Glutamatergic neuron (in vitro differentiated cells): ENCODE results near the gene SYNGR3. TPM values are rescaled to one million over a fixed set of nuclear protein-coding genes. Genes with fewer than 3 reads are reported as not detected.
"Not testable (repeated sequence)": the region's sequence is repeated elsewhere in the genome, so short reads cannot be mapped to it uniquely, and the experiment has no call there.

Source experiments
- DNase-seq: peaks from one replicate; pipeline ENCODE4 v3.0.0; 2022
- H3K27ac Mint-ChIP-seq: one replicate; pipeline ENCODE4 v1.8.0; 2020; ENCODE audit warnings: mild to moderate bottlenecking, mixed read lengths, inconsistent platforms; ENCODE audit not compliant: unreplicated experiment
- H3K27me3 Mint-ChIP-seq: one replicate; pipeline ENCODE4 v1.8.0; 2020; ENCODE audit warnings: mild to moderate bottlenecking, moderate library complexity, mixed read lengths, inconsistent platforms; ENCODE audit not compliant: unreplicated experiment
- H3K36me3 Mint-ChIP-seq: one replicate; pipeline ENCODE4 v1.8.0; 2020; ENCODE audit warnings: mild to moderate bottlenecking, mixed read lengths, inconsistent platforms; ENCODE audit not compliant: unreplicated experiment
- H3K4me1 Mint-ChIP-seq: one replicate; pipeline ENCODE4 v1.8.0; 2020; ENCODE audit warnings: mild to moderate bottlenecking, low read depth, mixed read lengths, inconsistent platforms; ENCODE audit not compliant: unreplicated experiment
- H3K4me3 Mint-ChIP-seq: one replicate; pipeline ENCODE4 v1.8.0; 2020; ENCODE audit warnings: mild to moderate bottlenecking, mixed read lengths, inconsistent platforms; ENCODE audit not compliant: unreplicated experiment
- H3K9me3 Mint-ChIP-seq: one replicate; pipeline ENCODE4 v1.8.0; 2020; ENCODE audit warnings: mild to moderate bottlenecking, moderate library complexity, mixed read lengths, inconsistent platforms; ENCODE audit not compliant: unreplicated experiment
- CTCF ChIP-seq: fragments of 200-600 bp; sonication (generic); IDR thresholded peaks from one replicate; pipeline ENCODE4 v1.5.0; 2021; ENCODE audit not compliant: partially characterized antibody, unreplicated experiment
- total RNA-seq: library from RNA; stranded (reverse); fragmentation: NEBNext Ultra II Directional; extraction: Animal tissue kit (Norgen Biotek cat#: 25700); gene quantifications from one replicate; pipeline ENCODE4 v1.2.1, GENCODE V29; 2021; ENCODE audit not compliant: unreplicated experiment

The SYNGR3 gene
- total RNA-seq, 1 donor from 2014 or later: 45.7 TPM

- H3K9me3 Mint-ChIP-seq: peaks cover 3% of the 10 kb centered on the region
- peaks cover 3% of the 10 kb centered on the region for H3K27me3 Mint-ChIP-seq
- no peak overlapping the region for H3K4me3 Mint-ChIP-seq
- no peak for DNase-seq
- H3K36me3 Mint-ChIP-seq: no peaks in the 10 kb centered on the region
- no peak overlapping the region for H3K27ac Mint-ChIP-seq
- peaks cover 2% of the 10 kb centered on the region for H3K4me1 Mint-ChIP-seq
- TF ChIP-seq CTCF: no peak
Observed at GRCh38 chr16:1947369-1947670, 42.5 kb upstream of the SYNGR3 start.

DNA sequence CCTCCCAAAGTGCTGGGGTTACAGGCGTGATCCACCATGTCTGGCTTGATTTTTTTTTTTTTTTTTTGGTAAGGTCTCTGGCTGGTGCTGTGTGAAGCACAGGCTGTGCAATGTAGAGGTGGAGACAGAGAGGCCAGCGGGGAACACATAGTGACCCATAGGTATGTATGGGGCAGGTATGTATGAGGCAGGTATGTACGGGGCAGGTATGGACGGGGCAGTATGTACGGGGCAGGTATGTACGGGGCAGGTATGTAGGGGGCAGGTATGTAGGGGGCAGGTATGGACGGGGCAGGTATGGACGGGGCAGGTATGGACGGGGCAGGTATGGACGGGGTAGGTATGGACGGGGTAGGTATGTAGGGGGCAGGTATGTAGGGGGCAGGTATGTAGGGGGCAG is 40.3 kb upstream of the SYNGR3 start:
- peaks cover 2% of the 10 kb centered on the region for H3K4me1 Mint-ChIP-seq
- H3K27me3 Mint-ChIP-seq: peaks cover 5% of the 10 kb centered on the region
- peaks cover 3% of the 10 kb centered on the region for H3K9me3 Mint-ChIP-seq
- H3K4me3 Mint-ChIP-seq: no peak overlapping the region
- no peak for DNase-seq
- no peak overlapping the region for H3K27ac Mint-ChIP-seq
- H3K36me3 Mint-ChIP-seq: no peaks in the 10 kb centered on the region
- no peak for TF ChIP-seq CTCF

GRCh38 chr16:1950047-1950446 is 39.7 kb upstream of the SYNGR3 start:
- H3K9me3 Mint-ChIP-seq: peaks cover 3% of the 10 kb centered on the region

DNA sequence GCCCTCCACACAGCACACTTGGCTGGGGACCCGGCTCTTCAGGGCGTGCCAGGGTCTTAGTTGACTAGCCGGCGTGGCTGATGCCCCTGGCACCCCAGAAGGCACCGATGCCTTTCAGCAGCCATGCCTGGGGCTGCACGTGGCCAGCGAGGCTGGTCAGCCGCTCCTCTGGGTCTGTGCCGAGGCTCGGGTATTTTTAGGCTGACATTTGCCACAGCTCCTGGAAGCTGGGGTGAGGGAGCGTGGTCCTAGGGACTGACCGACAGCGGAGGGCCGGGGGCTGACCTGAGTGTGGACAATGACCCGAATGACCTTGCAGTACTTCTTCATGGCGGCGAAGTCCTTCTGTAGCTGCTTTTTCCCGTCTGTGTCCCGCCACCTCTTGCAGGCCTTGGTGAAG is 39.2 kb upstream of the SYNGR3 start:
- H3K27ac Mint-ChIP-seq: no peak overlapping the region
- H3K4me3 Mint-ChIP-seq: no peak overlapping the region
- peaks cover 3% of the 10 kb centered on the region for H3K9me3 Mint-ChIP-seq
- H3K36me3 Mint-ChIP-seq: no peaks in the 10 kb centered on the region
- TF ChIP-seq CTCF: no peak
- H3K27me3 Mint-ChIP-seq: peaks cover 5% of the 10 kb centered on the region
- peaks cover 2% of the 10 kb centered on the region for H3K4me1 Mint-ChIP-seq
- DNase-seq: no peak

More at GRCh38 chr16:1950047-1950446, 39.7 kb upstream of the SYNGR3 start:
- TF ChIP-seq CTCF: no peak
- Mint-ChIP-seq H3K27ac (no peak overlapping the region), H3K27me3 (peaks cover 5% of the 10 kb centered on the region), H3K36me3 (no peaks in the 10 kb centered on the region), H3K4me3 (no peak overlapping the region), H3K4me1 (peaks cover 2% of the 10 kb centered on the region)
- no peak for DNase-seq

- Mint-ChIP-seq H3K4me1 (peaks cover 2% of the 10 kb centered on the region), H3K4me3 (no peak overlapping the region), H3K27ac (no peak overlapping the region), H3K9me3 (peaks cover 3% of the 10 kb centered on the region), H3K36me3 (no peaks in the 10 kb centered on the region), H3K27me3 (peaks cover 2% of the 10 kb centered on the region)
- no peak for DNase-seq
- TF ChIP-seq CTCF: no peak
Observed at GRCh38 chr16:1953734-1954133, 36.0 kb upstream of the SYNGR3 start.

- not testable (repeated sequence) for H3K27me3 Mint-ChIP-seq, H3K36me3 Mint-ChIP-seq, H3K27ac Mint-ChIP-seq, DNase-seq, H3K4me3 Mint-ChIP-seq
- peaks cover 12% of the 10 kb centered on the region for H3K9me3 Mint-ChIP-seq
- peaks cover 11% of the 10 kb centered on the region for H3K4me1 Mint-ChIP-seq
Observed at GRCh38 chr16:1957434-1958142, 32.2 kb upstream of the SYNGR3 start.

DNA sequence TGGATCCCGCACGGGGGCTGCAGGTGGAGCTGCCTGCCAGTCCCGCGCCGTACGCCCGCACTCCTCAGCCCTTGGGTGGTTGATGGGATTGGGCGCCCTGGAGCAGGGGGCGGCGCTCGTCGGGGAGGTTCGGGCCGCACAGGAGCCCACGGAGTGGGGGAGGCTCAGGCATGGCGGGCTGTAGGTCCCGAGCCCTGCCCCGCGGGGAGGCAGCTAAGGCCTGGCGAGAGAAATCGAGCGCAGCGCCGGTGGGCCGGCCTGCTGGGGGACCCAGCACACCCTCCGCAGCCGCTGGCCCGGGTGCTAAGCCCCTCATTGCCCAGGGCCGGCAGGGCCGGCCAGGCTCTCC is 31.7 kb upstream of the SYNGR3 start:
- not testable (repeated sequence) for H3K4me3 Mint-ChIP-seq, DNase-seq, H3K27ac Mint-ChIP-seq, H3K36me3 Mint-ChIP-seq, H3K27me3 Mint-ChIP-seq
- H3K4me1 Mint-ChIP-seq: peaks cover 13% of the 10 kb centered on the region
- H3K9me3 Mint-ChIP-seq: peaks cover 12% of the 10 kb centered on the region
